Chondrocyte (in vitro differentiated cells): Measurements from ENCODE around the gene TTC28. TPM values are rescaled to one million over a fixed set of nuclear protein-coding genes. Genes with fewer than 3 reads are reported as not detected.
"Not testable (repeated sequence)": the region's sequence is repeated elsewhere in the genome, so short reads cannot be mapped to it uniquely, and the experiment has no call there.

Experiments
- DNase-seq: peaks from one replicate; pipeline ENCODE4 v3.0.0; 2021; ENCODE audit warnings: mixed read lengths, low spot score
- H3K27ac Mint-ChIP-seq: one replicate; pipeline ENCODE4 v1.8.0; 2021; ENCODE audit warnings: mild to moderate bottlenecking, moderate library complexity, mixed read lengths; ENCODE audit not compliant: unreplicated experiment
- H3K27me3 Mint-ChIP-seq: 2 replicates; pipeline ENCODE4 v1.8.0; 2021; ENCODE audit warnings: low read depth, mixed read lengths
- H3K36me3 Mint-ChIP-seq: 2 replicates; pipeline ENCODE4 v1.8.0; 2021; ENCODE audit warnings: low read depth, mixed read lengths
- H3K4me1 Mint-ChIP-seq: 2 replicates; pipeline ENCODE4 v1.8.0; 2021; ENCODE audit warnings: low read depth, mild to moderate bottlenecking, mixed read lengths
- H3K4me3 Mint-ChIP-seq: one replicate; pipeline ENCODE4 v1.8.0; 2021; ENCODE audit warnings: mild to moderate bottlenecking, moderate library complexity, mixed read lengths; ENCODE audit not compliant: unreplicated experiment
- H3K9me3 Mint-ChIP-seq: 2 replicates; pipeline ENCODE4 v1.8.0; 2021; ENCODE audit warnings: low read depth, mixed read lengths
- total RNA-seq: library from RNA; stranded (reverse); gene quantifications from 3 replicates; pipeline ENCODE4 v1.2.1, GENCODE V29; 2021
- TF ChIP-seq, protein P1 (sequence below): fragments of 200-600 bp; sonication (generic); IDR thresholded peaks from 2 replicates; pipeline ENCODE4 v1.5.0; 2021; ENCODE audit warnings: antibody characterized with exemption, mild to moderate bottlenecking, moderate library complexity

Gene TTC28
- total RNA-seq, 1 donor from 2014 or later: 38.3 TPM

DNA sequence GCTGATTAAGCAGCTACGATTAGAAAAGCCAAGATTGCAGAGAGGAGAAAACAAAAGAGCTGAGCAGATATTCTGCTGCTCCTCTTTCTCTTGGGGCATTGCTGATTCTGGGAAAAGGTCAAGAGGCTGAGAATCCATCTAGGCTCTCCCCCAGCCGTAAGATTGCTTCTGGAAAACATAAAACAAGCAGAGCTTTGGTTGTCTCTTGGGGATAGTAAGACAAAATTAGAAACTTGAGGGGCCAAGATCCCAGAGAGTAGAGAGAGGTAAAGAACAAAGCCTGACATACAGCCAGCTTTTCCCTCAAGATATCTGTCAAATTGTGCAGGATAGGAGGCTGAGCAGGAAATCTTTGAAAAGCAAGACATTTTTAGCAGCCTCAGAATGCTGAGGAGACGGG is 158.2 kb downstream of the TTC28 start:
- H3K4me3 Mint-ChIP-seq: no peak overlapping the region
- H3K9me3 Mint-ChIP-seq: no peaks in the 10 kb centered on the region
- TF ChIP-seq, protein P1, sequence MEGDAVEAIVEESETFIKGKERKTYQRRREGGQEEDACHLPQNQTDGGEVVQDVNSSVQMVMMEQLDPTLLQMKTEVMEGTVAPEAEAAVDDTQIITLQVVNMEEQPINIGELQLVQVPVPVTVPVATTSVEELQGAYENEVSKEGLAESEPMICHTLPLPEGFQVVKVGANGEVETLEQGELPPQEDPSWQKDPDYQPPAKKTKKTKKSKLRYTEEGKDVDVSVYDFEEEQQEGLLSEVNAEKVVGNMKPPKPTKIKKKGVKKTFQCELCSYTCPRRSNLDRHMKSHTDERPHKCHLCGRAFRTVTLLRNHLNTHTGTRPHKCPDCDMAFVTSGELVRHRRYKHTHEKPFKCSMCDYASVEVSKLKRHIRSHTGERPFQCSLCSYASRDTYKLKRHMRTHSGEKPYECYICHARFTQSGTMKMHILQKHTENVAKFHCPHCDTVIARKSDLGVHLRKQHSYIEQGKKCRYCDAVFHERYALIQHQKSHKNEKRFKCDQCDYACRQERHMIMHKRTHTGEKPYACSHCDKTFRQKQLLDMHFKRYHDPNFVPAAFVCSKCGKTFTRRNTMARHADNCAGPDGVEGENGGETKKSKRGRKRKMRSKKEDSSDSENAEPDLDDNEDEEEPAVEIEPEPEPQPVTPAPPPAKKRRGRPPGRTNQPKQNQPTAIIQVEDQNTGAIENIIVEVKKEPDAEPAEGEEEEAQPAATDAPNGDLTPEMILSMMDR: no peak
- peaks cover 9% of the 10 kb centered on the region for H3K4me1 Mint-ChIP-seq
- no peak for DNase-seq
- no peaks in the 10 kb centered on the region for H3K36me3 Mint-ChIP-seq
- H3K27me3 Mint-ChIP-seq: no peaks in the 10 kb centered on the region
- peak overlapping the region; percentile 14 for H3K27ac Mint-ChIP-seq

DNA sequence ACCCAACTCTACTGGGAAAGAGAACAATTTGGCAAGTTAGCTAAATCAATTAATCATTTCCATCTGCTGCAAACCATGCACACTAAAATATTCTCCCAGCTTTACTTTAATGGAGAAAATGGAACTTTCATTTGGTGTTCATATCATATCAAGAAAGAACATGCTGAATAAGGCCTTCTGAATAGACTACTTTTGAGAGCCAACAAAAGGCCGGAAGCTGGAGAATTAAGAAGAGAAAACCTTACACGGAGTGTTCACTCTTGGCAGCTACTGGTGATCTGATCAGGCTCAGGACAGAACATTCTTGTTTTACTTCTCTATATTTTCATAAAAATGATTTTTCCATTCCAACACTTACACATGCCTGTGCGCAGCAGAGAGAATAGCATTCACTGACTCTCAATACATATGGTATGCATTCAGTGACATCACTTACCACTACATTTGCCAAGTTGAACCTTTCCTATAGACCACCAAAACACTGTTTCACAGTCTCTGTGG is 165.3 kb downstream of the TTC28 start:
- H3K27me3 Mint-ChIP-seq: no peaks in the 10 kb centered on the region
- peaks cover 4% of the 10 kb centered on the region for H3K4me1 Mint-ChIP-seq
- peaks cover 12% of the 10 kb centered on the region for H3K36me3 Mint-ChIP-seq
- DNase-seq: no peak
- TF ChIP-seq, protein P1: no peak
- no peak overlapping the region for H3K27ac Mint-ChIP-seq
- H3K4me3 Mint-ChIP-seq: no peak overlapping the region
- peaks cover 16% of the 10 kb centered on the region for H3K9me3 Mint-ChIP-seq

DNA sequence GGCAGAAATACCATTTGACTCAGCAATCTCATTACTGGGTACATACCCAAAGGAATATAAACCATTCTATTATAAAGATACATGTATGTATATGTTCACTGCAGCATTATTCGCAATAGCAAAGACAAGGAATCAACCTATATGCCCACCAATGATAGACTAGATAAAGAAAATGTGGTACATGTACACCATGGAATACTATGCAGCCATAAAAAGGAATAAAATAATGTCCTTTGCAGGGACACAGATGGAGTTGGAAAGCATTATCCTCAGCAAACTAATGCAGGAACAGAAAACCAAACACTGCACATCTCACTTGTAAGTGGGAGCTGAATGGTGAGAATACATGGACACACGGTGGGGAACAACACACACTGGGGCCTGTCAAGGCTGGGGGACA is 167.3 kb downstream of the TTC28 start:
- H3K9me3 Mint-ChIP-seq: peaks cover 25% of the 10 kb centered on the region
- H3K4me1 Mint-ChIP-seq, DNase-seq, H3K27ac Mint-ChIP-seq, H3K4me3 Mint-ChIP-seq, H3K27me3 Mint-ChIP-seq: not testable (repeated sequence)
- H3K36me3 Mint-ChIP-seq: peaks cover 14% of the 10 kb centered on the region

DNA sequence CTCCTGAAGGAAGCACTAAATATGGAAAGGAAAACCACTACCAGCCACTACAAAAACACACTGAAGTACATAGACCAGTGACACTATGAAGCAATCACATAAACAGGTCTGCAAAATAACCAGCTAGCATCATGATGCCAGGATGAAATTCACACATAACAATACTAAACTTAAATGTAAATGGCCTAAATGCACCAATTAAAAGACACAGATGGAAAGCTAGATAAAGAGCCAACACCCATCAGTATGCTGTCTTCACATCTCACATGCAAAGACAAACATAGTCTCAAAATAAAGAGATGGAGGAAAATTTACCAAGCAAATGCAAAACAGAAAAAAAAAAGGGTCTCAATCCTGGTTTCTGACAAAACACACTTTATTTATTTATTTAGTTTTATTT is 171.7 kb downstream of the TTC28 start:
- H3K27me3 Mint-ChIP-seq: no peaks in the 10 kb centered on the region
- H3K4me1 Mint-ChIP-seq: peaks cover 20% of the 10 kb centered on the region
- H3K4me3 Mint-ChIP-seq: no peak overlapping the region
- TF ChIP-seq, protein P1: no peak
- H3K36me3 Mint-ChIP-seq: peaks cover 17% of the 10 kb centered on the region
- H3K9me3 Mint-ChIP-seq: peaks cover 29% of the 10 kb centered on the region
- no peak overlapping the region for H3K27ac Mint-ChIP-seq
- no peak for DNase-seq

DNA sequence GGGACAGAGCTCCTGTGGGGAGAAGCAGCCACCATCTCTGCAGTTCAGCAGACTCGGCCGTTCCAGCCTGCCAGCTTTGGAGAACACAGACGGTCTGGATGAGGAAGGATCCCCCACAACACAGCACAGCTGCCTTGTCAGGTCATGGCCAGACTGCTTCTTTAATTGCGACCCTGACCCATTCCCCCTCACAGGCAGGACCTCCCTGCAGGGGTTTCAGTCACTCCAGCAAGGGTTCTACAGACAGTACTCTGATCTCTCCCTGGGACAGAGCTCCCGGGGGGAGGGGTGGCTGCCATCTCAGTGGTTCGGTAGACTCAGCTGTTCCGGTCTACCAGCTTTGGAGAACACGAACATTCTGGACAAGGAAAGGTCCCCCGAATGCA is 173.5 kb downstream of the TTC28 start:
- no peaks in the 10 kb centered on the region for H3K27me3 Mint-ChIP-seq
- peak overlapping the region; percentile 58 for H3K27ac Mint-ChIP-seq
- TF ChIP-seq, protein P1: no peak
- H3K36me3 Mint-ChIP-seq: peaks cover 16% of the 10 kb centered on the region
- no peak for DNase-seq
- H3K4me1 Mint-ChIP-seq: peaks cover 20% of the 10 kb centered on the region
- peak overlapping the region; percentile 35 for H3K4me3 Mint-ChIP-seq
- peaks cover 28% of the 10 kb centered on the region for H3K9me3 Mint-ChIP-seq

DNA sequence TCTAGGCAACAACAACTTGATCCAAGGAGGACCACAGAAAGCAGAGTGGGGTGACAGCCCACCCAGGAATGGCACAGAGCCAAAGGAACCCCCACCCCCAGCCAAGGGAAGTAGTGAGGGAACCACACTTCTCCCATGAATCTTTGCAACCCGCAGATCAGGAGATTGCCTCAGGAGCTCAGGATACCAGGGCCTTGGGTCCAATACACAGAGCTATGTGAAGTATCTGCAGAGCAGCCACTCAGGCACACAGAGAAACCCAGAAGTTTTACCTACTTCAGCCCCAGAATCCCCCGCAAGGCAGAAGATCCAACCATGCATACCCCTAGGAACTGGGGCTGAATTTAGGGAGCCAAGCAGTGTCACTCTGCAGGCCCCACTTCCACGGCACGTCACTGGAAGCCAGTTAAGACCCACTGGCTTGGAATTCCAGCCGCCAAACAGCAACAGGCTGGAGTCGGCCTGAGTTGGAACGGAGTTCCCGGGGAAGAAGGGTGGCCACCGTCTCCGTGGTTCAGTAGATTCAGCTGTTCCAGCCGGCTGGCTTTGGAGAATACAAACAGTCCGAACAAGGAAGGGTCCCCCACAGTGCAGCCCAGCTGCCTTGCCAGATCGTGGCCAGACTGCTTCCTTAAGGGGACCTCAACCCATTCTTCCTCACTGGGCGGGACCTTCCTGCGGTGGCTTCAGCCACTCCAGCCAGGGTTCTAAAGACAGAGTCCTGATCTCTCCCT is 174.1 kb downstream of the TTC28 start:
- Mint-ChIP-seq H3K9me3 (peaks cover 23% of the 10 kb centered on the region), H3K36me3 (peaks cover 10% of the 10 kb centered on the region), H3K27me3 (no peaks in the 10 kb centered on the region), H3K4me1 (peaks cover 20% of the 10 kb centered on the region), H3K27ac (peak overlapping the region; percentile 58), H3K4me3 (peak overlapping the region; percentile 35)
- TF ChIP-seq, protein P1: no peak
- DNase-seq: no peak
